Sigmoid colon (tissue), 7 donors: Measurements from ENCODE around the gene NID2. TPM values are rescaled to one million over a fixed set of nuclear protein-coding genes. Genes with fewer than 3 reads are reported as not detected.
A peak's percentile ranks its signal among the peaks of the same experiment; 100 is the strongest.

Source experiments
- DNase-seq: peaks from one replicate; pipeline ENCODE4 v3.0.0-alpha.2; 2019
- H3K27ac ChIP-seq, 4 donors: fragments of 200-600 bp; sonication (generic); one replicate each; pipeline ENCODE4 v1.5.1; 2016 to 2019; ENCODE audit warnings: mild to moderate bottlenecking in 1 of 4
- H3K27me3 ChIP-seq, 3 donors: fragments of 200-600 bp; sonication (generic); one replicate each; pipeline ENCODE4 v1.5.1; 2019; ENCODE audit warnings: mild to moderate bottlenecking in 1 of 3
- H3K36me3 ChIP-seq, 4 donors: fragments of 200-600 bp; sonication (generic); one replicate each; pipeline ENCODE4 v1.5.1; 2016 to 2019
- H3K4me1 ChIP-seq, 4 donors: fragments of 200-600 bp; sonication (generic); one replicate each; pipeline ENCODE4 v1.5.1; 2017 to 2019
- H3K4me3 ChIP-seq, 4 donors: fragments of 200-600 bp; sonication (generic); one replicate each; pipeline ENCODE4 v1.5.1; 2017 to 2019; ENCODE audit warnings: mild to moderate bottlenecking in 2 of 4, moderate library complexity in 1 of 4
- H3K9me3 ChIP-seq, 4 donors: fragments of 200-600 bp in 3 of 4; sonication (generic) in 3 of 4; one replicate each; pipeline versions ENCODE4 v1.5.1 to v1.6.1; 2013 to 2019
- CTCF ChIP-seq, 4 experiments: fragments of 450-650 bp in 3 of 4; fragments of 200-600 bp in 1 of 4; IDR thresholded peaks; one replicate each; pipeline ENCODE4 v1.5.1; 2016 to 2019; ENCODE audit warnings: antibody characterized with exemption in 4 of 4, mild to moderate bottlenecking in 3 of 4, moderate library complexity in 2 of 4
- EP300 ChIP-seq, 4 donors: sonication (generic); formaldehyde crosslinking; IDR thresholded peaks; one replicate each; pipeline ENCODE4 v1.6.1; 2017; ENCODE audit warnings: antibody characterized with exemption in 4 of 4
- POLR2A ChIP-seq, 2 donors: fragments of 450-650 bp; IDR thresholded peaks; one replicate each; pipeline ENCODE4 v1.6.1; 2016; ENCODE audit warnings: antibody characterized with exemption in 2 of 2, mild to moderate bottlenecking in 2 of 2, moderate library complexity in 2 of 2
- POLR2AphosphoS5 ChIP-seq, 4 donors: sonication (generic); formaldehyde crosslinking; IDR thresholded peaks; one replicate each; pipeline ENCODE4 v1.6.1; 2017; ENCODE audit warnings: antibody characterized with exemption in 4 of 4
- WGBS, 2 donors: extraction: QIAGEN DNeasy Blood & Tissue Kit; methylation state at CpG; one replicate each; pipeline ENCODE4 v1.1.7; 2013; 5-methylcytosine and 5-hydroxymethylcytosine counted together
- intact Hi-C: fragments of 100-400 bp; cut with DNase I; formaldehyde crosslinking; loops from one replicate; pipeline ENCODE4 v1.15.1; 2023
- polyA plus RNA-seq, 3 donors: library from polyadenylated mRNA; stranded (reverse); fragments of 200-250 nt; gene quantifications; one replicate each; pipeline ENCODE4 v1.2.3, GENCODE V29; 2013
- total RNA-seq, 4 donors: library from RNA; depleted of rRNA; stranded (reverse); fragments of >200 nt; gene quantifications; one replicate each; pipeline ENCODE4 v1.1.0, GENCODE V29; 2016
- donor health status: healthy with polysubstance abuse.
- donor health status: Bipolar disorder and iron deficiency.
- donor health status: healthy.

NID2 gene
- total and polyA plus RNA-seq, 7 donors, result 0.46 to 52.9 (median 26.4) TPM

DNA sequence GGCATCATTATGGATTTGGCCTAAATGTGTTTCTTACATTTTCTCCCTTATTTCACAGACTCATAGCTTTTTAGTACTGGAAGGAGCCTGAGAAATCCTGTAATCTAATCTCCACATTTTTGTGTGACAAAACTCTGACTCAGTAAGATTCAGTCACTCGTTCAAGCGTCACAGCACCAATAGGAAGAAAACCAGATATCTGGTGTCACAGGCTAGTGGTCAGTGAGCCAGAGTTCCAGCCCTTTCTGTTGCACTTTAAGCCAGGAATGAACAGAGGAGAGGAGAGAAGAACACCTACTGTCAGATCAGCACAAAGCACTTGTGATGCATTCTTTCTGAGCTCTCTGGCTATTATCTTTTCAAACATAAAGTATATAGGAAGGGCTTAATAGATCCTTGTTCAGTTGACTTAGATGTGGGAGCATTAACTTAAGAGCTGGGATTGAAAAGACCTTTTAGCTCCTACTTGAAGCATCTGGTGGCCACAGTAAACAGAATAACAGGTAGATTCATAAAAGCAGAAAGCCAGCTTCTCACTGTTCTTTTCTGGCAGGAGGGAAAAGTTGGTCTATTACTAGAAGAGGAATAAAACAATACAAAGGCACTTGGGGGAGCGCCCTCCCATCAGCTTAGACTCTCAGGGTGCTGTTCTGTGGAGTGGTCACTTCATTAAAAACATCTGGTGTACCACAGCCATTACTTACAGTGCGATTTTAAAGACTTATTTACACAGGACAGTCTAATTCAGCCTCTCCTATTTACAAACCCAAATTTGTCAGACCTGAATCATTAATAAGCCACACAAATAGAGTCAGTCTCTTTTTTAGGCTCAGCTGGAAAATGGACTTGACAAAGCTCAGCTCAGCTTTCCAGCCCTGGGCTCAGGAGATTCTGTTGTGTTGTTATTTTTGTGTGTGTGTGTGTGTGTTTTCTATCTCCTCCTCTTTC, 12.2 kb upstream of the NID2 start:
- Histone ChIP-seq H3K36me3 (no peaks in the 10 kb centered on the region), H3K4me3 (no peak overlapping the region), H3K9me3 (peaks cover 0 to 4% (median 1%) of the 10 kb centered on the region in 4 donors), H3K27ac (peak overlapping the region in 1 of 4 donors; percentile 8), H3K27me3 (no peaks in the 10 kb centered on the region), H3K4me1 (peaks cover 0 to 8% (median 0%) of the 10 kb centered on the region in 4 donors)
- intact Hi-C loops, result no loop called here
- WGBS, 2 donors, result 66 to 77% methylated on average over 4 of the region's 4 CpGs
- no peak for DNase-seq
- TF ChIP-seq EP300 (IDR thresholded peaks at IDR 0.05) (no peak), POLR2A (IDR thresholded peaks at IDR 0.05) (no peak), POLR2AphosphoS5 (IDR thresholded peaks at IDR 0.05) (no peak)

DNA sequence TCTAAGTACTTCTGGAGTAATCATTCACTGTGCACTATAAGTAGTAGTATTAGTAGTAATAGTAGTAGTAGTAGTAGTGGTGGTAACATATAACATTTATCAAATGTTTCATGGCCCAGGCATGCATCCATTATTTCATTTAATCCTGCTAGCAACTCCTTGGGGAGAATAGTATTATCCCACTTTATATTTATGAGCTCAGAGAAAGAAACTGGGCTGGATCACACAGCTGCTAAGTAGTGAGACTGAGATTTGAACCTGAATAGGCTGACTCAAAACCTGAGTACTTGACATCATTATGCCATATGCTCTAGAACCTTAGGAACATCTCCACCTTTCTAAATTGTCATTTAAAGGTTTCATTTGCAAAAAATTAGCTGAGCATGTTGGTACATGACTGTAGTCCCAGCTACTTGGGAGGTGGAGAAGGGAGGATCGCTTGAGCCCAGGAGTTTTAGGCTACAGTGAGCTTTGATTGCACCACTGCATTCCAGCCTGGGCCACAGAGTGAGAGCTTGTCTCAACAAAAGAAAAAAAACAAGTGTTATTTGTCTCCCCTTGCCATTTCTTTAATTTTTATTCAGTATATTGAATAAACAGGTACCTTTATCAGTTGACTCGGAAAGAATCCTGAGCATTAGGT, 11.4 kb upstream of the NID2 start:
- H3K4me1 ChIP-seq, result peaks cover 0 to 8% (median 0%) of the 10 kb centered on the region in 4 donors
- WGBS, 2 donors, result 95% methylated on average over 2 of the region's 2 CpGs
- no peak for DNase-seq
- H3K4me3 ChIP-seq, result no peak overlapping the region
- H3K9me3 ChIP-seq, result peaks cover 0 to 4% (median under 1%) of the 10 kb centered on the region in 4 donors
- no peaks in the 10 kb centered on the region for H3K36me3 ChIP-seq
- peak overlapping the region in 1 of 4 donors; percentile 8 for H3K27ac ChIP-seq
- no peaks in the 10 kb centered on the region for H3K27me3 ChIP-seq
- intact Hi-C loops, result no loop called here
- TF ChIP-seq POLR2A (IDR thresholded peaks at IDR 0.05) (no peak), CTCF (IDR thresholded peaks at IDR 0.05) (no peak), EP300 (IDR thresholded peaks at IDR 0.05) (no peak), POLR2AphosphoS5 (IDR thresholded peaks at IDR 0.05) (no peak)

- 85 to 90% methylated on average over 7 of the region's 7 CpGs for WGBS, 2 donors
- H3K27ac ChIP-seq, result no peak overlapping the region
- H3K4me3 ChIP-seq, result no peak overlapping the region
- H3K9me3 ChIP-seq, result peaks cover 0 to under 1% (median 0%) of the 10 kb centered on the region in 4 donors
- DNase-seq, result no peak
- peaks cover 0 to 8% (median 0%) of the 10 kb centered on the region in 4 donors for H3K4me1 ChIP-seq
- intact Hi-C loops, result no loop called here
- no peaks in the 10 kb centered on the region for H3K27me3 ChIP-seq
- no peaks in the 10 kb centered on the region for H3K36me3 ChIP-seq
- TF ChIP-seq EP300 (IDR thresholded peaks at IDR 0.05), result no peak
- TF ChIP-seq CTCF (IDR thresholded peaks at IDR 0.05), result no peak
- TF ChIP-seq POLR2A (IDR thresholded peaks at IDR 0.05), result no peak
- TF ChIP-seq POLR2AphosphoS5 (IDR thresholded peaks at IDR 0.05), result no peak
Measured at GRCh38 chr14:52079239-52079959, 10.5 kb upstream of the NID2 start.

DNA sequence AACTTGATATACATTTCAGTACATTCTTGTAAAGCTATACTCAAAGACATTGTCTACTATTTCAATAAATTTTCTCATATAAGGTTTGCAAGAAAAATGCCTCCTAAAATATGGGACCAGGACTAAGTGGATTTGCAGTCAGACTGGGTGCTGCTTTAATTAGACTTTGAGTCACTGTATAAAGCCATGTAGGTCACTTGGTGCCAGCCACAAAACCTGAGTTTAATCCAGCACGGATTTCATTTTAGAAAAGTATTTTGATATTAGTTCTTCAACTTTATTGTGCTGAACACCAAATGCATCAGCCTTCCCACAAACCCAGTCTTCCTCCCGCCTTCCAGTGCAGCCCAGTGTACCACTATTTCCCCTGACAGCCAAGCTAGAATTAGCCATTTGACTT, 9.9 kb upstream of the NID2 start:
- Histone ChIP-seq H3K36me3 (no peaks in the 10 kb centered on the region), H3K27ac (no peak overlapping the region), H3K9me3 (no peaks in the 10 kb centered on the region), H3K27me3 (no peaks in the 10 kb centered on the region), H3K4me3 (no peak overlapping the region), H3K4me1 (peaks cover 0 to 8% (median 0%) of the 10 kb centered on the region in 4 donors)
- no peak for DNase-seq
- TF ChIP-seq CTCF (IDR thresholded peaks at IDR 0.05), result no peak
- no peak for TF ChIP-seq EP300 (IDR thresholded peaks at IDR 0.05)
- TF ChIP-seq POLR2AphosphoS5 (IDR thresholded peaks at IDR 0.05), result no peak
- no peak for TF ChIP-seq POLR2A (IDR thresholded peaks at IDR 0.05)
- 94 to 95% methylated on average over 2 of the region's 2 CpGs for WGBS, 2 donors
- intact Hi-C loops, result no loop called here
